ENCODE measurements around the gene CTNNA1. TPM values are rescaled to one million over a fixed set of nuclear protein-coding genes. Genes with fewer than 3 reads are reported as not detected.
"Not testable (repeated sequence)": the region's sequence is repeated elsewhere in the genome, so short reads cannot be mapped to it uniquely, and the experiment has no call there.

Gene CTNNA1
- total RNA-seq, 1 donor from 2014 or later, result 116 TPM

GRCh38 chr5:138755084-138755748 lies 2.0 kb downstream of the CTNNA1 start:
- no peak for DNase-seq (ENCODE audit: low spot score)
- ATAC-seq, result no peak

GRCh38 chr5:138757061-138757776 lies 4.0 kb downstream of the CTNNA1 start:
- ATAC-seq (no peak), DNase-seq (ENCODE audit: low spot score) (no peak)

DNA sequence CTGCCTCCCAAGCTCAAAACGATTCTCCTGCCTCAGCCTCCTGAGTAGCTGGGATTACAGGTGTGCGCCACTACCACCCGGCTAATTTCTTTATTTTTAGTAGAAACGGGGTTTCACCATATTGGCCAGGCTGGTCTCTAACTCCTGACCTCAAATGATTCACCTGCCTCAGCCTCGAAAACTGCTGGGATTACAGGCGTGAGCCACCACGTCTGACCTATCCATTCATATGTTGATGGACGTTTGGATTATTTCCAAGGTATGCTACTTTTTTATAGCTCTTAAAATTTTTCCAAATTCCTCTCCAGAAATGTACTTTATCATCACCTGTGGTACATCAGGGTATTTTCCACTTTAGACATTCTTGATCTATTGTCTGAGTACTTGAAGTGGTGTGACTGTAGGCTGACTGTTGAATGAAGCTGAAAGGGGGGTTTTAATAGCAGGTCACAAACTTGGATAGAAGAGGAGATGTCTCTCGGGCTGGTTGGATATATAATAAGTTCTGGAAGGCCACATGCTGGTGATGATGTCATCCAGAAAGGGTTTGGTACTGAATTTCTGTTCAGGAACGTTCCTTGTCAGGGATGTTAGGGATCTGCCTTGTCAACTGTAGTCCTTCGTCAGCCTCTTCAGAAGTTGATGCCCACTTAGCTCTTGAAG lies 7.4 kb downstream of the CTNNA1 start:
- ATAC-seq, result no peak
- DNase-seq (ENCODE audit: low spot score), result no peak

- DNase-seq (ENCODE audit: low spot score) (peak; percentile 37), ATAC-seq (peak; percentile 38)
Observed at GRCh38 chr5:138761115-138761514, 7.9 kb downstream of the CTNNA1 start.

DNA sequence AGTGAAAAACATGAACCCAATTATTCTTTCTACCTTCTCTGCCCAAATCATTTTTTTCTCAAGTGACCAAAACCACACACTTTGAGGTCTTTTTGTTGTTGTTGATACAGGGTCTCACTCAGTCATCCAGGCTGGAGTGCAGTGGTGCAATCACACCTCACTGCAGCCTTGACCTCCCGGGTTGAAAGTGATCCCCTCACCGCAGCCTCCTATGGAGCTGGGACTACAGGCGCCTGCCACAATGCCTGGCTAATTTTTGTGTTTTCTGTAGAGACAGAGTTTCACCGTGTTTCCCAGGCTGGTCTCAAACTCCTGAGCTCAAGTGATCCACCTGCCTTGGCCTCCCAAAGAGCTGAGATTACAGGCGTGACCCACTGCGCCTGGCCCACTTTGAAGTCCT lies 8.4 kb downstream of the CTNNA1 start:
- DNase-seq (ENCODE audit: low spot score) (peak; percentile 28), ATAC-seq (peak; percentile 31)

DNA sequence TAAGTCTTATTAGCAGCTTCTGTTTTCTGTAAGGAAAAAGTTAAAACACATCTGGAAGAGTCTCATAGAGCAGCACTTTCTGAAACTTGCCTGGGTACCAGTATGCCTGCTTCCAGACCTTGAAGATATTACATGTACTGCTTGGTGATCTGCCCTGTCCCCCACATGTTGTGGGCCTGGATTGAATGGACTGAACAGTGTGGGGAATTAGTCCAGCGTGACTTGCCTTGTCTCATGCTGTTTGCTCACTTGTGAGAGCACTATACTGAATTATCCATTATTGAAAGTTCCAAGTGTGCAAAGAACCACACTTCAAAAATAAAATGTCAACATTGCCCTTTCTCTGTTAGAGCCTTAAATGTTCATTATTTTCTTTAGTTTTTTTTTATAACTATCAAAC lies 8.9 kb downstream of the CTNNA1 start:
- ATAC-seq (peak; percentile 45), DNase-seq (ENCODE audit: low spot score) (peak; percentile 21)

DNA sequence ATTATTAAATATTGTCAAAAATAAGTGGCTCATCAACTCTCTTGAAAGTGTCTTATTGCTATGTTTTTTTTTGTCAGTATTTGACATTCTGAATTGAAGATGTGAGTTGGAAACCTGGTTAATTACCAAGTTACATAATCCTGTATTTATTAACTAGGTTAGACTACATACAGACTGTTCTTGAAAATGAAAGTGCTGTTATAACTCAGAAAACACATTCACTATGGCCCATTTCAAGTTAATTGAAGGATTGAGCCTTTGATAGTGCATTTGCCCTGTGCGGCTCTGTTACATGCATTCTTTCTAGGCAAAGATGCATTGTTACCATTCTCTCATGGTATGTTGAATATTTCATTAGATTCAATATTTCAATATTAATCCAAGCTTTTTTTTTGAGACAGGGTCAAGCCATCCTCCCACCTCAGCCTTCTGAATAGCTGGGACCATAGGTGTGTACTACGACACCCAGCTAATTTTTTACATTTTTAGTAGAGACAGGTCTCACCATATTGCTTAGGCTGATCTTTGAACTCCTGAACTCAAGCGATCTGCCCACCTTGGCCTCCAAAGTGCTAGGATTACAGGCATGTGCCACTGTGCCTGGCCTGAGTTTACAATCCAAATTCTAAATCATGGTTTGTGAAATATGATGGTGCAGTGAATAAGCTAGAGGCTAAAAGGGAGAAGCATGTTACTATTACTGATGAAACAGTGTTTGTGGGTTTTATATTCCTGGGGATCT lies 10.0 kb downstream of the CTNNA1 start:
- peak; percentile 31 for DNase-seq (ENCODE audit: low spot score)
- peak; percentile 74 for ATAC-seq

GRCh38 chr5:138770291-138770690 lies 17.1 kb downstream of the CTNNA1 start:
- no peak for DNase-seq (ENCODE audit: low spot score)
- ATAC-seq, result peak; percentile 6

DNA sequence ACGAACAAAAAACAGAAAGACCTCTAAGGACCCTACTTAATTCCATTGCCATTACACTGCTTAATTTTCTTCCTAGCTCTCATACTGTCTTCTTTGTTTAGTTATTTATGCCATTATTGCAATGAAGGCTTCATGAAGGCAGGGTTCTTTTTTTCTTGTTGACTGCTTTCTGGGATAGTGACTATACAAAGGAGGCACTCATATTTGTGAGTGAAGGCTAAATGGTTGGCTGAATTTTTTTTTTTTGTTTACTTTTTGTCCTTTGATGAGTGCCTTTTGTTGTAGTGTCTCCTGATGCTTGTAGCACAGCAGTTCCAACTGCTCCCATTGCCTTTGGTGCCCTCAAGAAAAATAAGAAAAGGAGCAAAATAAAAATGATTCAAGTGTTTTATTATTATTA lies 17.8 kb downstream of the CTNNA1 start:
- ATAC-seq (no peak), DNase-seq (ENCODE audit: low spot score) (no peak)

GRCh38 chr5:138772986-138773594 lies 19.9 kb downstream of the CTNNA1 start:
- ATAC-seq, result no peak
- no peak for DNase-seq (ENCODE audit: low spot score)

DNA sequence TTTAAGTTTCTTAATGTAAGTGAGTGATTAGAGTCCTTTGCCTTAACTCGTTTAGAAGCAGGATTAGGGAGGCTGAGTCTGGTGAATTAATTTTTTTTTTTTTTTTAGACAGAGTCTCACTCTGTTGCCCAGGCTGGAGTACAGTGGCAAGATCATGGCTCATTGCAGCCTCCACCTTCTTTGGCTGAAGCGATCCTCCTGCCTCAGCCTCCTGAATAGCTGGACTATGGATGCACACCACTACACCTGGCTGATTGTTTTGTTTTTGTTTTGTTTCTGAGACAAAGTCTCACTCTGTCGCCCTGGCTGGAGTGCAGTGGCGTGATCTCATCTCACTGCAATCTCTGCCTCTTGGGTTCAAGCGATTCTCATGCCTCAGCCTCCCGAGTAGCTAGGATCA lies 20.4 kb downstream of the CTNNA1 start:
- ATAC-seq; DNase-seq (ENCODE audit: low spot score): not testable (repeated sequence)

GRCh38 chr5:138775034-138775433 lies 21.8 kb downstream of the CTNNA1 start:
- ATAC-seq (peak; percentile 77), DNase-seq (ENCODE audit: low spot score) (no peak)

DNA sequence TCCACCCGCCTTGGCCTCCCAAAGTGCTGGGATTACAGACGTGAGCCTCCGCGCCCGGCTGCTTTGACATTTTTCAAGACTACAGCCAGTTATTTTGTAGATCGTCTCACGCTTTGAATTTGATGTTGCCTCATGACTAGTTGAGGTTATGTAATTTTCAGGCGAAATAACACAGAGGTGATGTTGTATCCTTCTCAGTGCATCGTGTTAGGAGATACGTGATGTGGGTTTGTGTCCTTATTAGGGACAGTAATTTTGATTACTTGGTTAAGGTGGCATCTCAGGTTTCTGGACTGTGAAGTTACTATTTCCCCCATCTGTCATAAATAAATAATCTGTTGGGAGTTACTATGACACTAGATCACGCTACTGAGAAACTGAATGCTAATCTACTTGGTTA lies 25.0 kb downstream of the CTNNA1 start:
- no peak for ATAC-seq
- no peak for DNase-seq (ENCODE audit: low spot score)

DNA sequence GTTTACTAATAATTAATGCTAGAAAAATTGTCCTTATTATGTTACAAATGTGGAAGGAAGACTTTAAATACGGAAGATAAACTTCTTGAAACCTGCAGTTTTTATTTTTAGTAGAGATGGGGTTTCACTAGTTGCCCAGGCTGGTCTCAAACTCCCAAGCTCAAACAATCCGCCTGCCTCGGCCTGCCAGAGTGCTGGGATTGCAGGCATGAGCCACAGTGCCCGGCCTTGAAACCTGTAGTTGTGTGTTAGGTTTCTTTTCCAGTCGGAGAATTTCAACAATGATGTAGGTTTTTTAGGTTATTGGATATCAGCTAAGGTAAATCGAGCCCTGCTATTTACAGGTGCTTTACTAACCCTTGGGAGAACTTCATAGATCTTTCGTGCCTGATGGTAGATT lies 30.8 kb downstream of the CTNNA1 start:
- ATAC-seq, result no peak

GRCh38 chr5:138784590-138784989 lies 31.4 kb downstream of the CTNNA1 start:
- no peak for ATAC-seq
- no peak for DNase-seq (ENCODE audit: low spot score)

More for the DNA sequence above, 30.8 kb downstream of the CTNNA1 start:
- DNase-seq (ENCODE audit: low spot score), result no peak

DNA sequence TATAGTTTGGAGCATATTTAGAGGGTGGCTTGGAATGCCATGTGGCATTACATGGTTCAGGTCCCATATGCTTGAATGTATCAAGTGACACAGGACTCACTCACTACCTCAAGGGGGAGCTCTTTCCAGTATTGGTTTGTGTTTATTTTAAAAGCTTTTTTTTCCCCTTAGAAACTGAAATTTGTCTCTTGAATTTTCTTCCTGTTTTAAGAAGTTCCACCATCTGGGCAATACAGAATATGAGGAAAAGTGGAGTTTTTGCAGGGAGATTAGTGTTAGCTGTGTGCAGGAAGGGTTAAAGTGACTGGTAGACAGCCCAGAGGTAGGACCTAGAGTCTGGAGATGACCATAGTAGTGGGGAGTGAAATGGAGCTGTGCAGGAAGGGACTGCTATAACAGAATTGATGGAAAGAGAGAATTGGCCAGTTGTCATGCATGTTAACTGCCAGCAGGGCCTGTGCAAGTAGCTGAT lies 36.6 kb downstream of the CTNNA1 start:
- DNase-seq (ENCODE audit: low spot score), result no peak

DNA sequence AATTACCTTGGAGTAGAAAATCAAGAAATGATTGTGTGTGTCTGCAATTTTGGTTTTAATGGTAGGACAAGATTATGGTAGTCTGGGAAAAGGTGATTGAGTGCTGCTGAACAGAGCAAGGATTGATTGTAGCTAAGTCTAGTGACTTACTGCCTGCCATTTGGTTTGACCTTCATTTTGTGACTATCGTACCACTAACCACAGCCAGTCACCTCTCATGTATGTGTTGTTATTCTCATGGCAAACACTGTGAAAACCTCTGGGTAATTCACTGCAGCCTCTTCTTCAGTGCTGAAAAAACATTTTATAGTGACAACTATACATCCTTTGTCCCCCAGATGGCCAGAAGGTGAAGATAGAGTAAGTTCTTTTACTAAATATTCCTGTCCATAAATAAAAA lies 37.5 kb downstream of the CTNNA1 start:
- ATAC-seq, result no peak

More for the DNA sequence above, 36.6 kb downstream of the CTNNA1 start:
- peak; percentile 73 for ATAC-seq

GRCh38 chr5:138792195-138792790 lies 39.1 kb downstream of the CTNNA1 start:
- no peak for DNase-seq (ENCODE audit: low spot score)
- ATAC-seq, result no peak

More for the DNA sequence above, 37.5 kb downstream of the CTNNA1 start:
- no peak for DNase-seq (ENCODE audit: low spot score)

GRCh38 chr5:138793575-138793974 lies 40.4 kb downstream of the CTNNA1 start:
- no peak for DNase-seq (ENCODE audit: low spot score)
- no peak for ATAC-seq

DNA sequence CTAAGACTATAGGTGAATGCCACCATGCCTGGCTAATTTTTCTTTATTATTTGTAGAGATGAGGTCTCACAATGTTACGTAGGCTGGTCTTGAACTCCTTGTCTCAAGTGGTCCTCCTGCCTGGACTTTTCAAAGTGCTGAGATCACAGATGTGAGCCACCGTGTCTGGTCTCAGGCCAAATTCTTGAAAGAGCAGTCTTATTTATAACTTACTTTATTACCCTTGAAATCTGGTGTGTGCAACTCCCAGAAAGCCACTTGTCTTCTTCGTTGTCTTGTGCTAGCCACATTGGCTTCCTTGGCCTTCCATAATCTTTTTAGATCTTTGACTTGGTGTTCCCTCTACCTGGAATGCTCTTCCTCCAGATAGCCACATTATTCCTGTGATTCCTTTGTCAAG lies 50.1 kb downstream of the CTNNA1 start:
- ATAC-seq (no peak), DNase-seq (ENCODE audit: low spot score) (no peak)
